AG04449 (cell line): ENCODE data around the gene CREB3L2.

Experiments used
- CTCF ChIA-PET: fragments of 350-600 bp; formaldehyde crosslinking; extraction: SDS; loops from one replicate; lab custom pipeline; 2021; ENCODE audit warnings: antibody characterized with exemption; lab: Yijun Ruan, JAX
- POLR2A ChIA-PET: fragments of 400-600, 350-600 bp; formaldehyde crosslinking; extraction: SDS; loops from one replicate; lab custom pipeline; 2020; ENCODE audit warnings: antibody characterized with exemption, inconsistent platforms; lab: Yijun Ruan, JAX
- DNase-seq: peaks from one replicate; pipeline ENCODE4 v3.0.0-alpha.2; 2010; ENCODE audit warnings: low read depth, low spot score
- H3K4me3 ChIP-seq: 2 replicates; pipeline ENCODE4 v1.5.1; 2011; ENCODE audit warnings: low read depth, mild to moderate bottlenecking, control low read depth, low read length
- CTCF ChIP-seq: IDR thresholded peaks from one replicate; pipeline ENCODE4 v1.5.1; 2011; ENCODE audit warnings: mild to moderate bottlenecking, moderate library complexity, low read length, control low read depth, inconsistent platforms; ENCODE audit not compliant: insufficient read depth; ENCODE audit errors: missing control alignments

CREB3L2 gene

GRCh38 chr7:137886746-137887145 is 115.1 kb downstream of the CREB3L2 start:
- CTCF ChIA-PET, result interaction anchor here (1.3 to 5.6 kb wide), 3 partner anchors 13 to 230 kb away, joined by 3 to 43 read pairs (median 9); partner anchors contain the start of gene CREB3L2
- no peak overlapping the region for H3K4me3 ChIP-seq
- peak; percentile 54 for DNase-seq
- POLR2A ChIA-PET, result no interaction called here
- no peak for TF ChIP-seq CTCF

- H3K4me3 ChIP-seq, result no peak overlapping the region
- TF ChIP-seq CTCF, result no peak
- DNase-seq, result no peak
- ChIA-PET POLR2A (no interaction called here), CTCF (interaction anchor here (1.3 to 7.4 kb wide), 5 partner anchors 14 to 230 kb away, joined by 3 to 55 read pairs (median 9); partner anchors contain the start of gene CREB3L2)
Measured at GRCh38 chr7:137886281-137886680, 115.6 kb downstream of the CREB3L2 start.

- ChIA-PET CTCF (interaction anchor here (1.2 to 7.4 kb wide), 6 partner anchors 12 to 280 kb away, joined by 3 to 55 read pairs (median 5); partner anchors contain the start of gene CREB3L2), POLR2A (no interaction called here)
- no peak for TF ChIP-seq CTCF
- no peak overlapping the region for H3K4me3 ChIP-seq
- DNase-seq, result no peak
Measured at GRCh38 chr7:137885678-137886077, 116.2 kb downstream of the CREB3L2 start.

- POLR2A ChIA-PET, result interaction anchor here (1.1 to 1.6 kb wide), 4 partner anchors 32 to 215 kb away, joined by 3 to 9 read pairs (median 5); no protein-coding TSS in a partner anchor
- CTCF ChIA-PET, result interaction anchor here (1.1 to 7.4 kb wide), 5 partner anchors 11 to 227 kb away, joined by 3 to 55 read pairs (median 3); partner anchors contain the start of gene CREB3L2
Measured at GRCh38 chr7:137882806-137883205, 119.1 kb downstream of the CREB3L2 start.

GRCh38 chr7:137882261-137882668 is 119.6 kb downstream of the CREB3L2 start:
- POLR2A ChIA-PET, result interaction anchor here (0.8 to 1.6 kb wide), 10 partner anchors 8 to 218 kb away, joined by 3 to 9 read pairs (median 4); no protein-coding TSS in a partner anchor

More at GRCh38 chr7:137882806-137883205, 119.1 kb downstream of the CREB3L2 start:
- TF ChIP-seq CTCF, result no peak
- no peak overlapping the region for H3K4me3 ChIP-seq
- DNase-seq, result no peak

More at GRCh38 chr7:137882261-137882668, 119.6 kb downstream of the CREB3L2 start:
- H3K4me3 ChIP-seq, result no peak overlapping the region
- CTCF ChIA-PET, result interaction anchor here (1.1 to 7.4 kb wide), 5 partner anchors 12 to 226 kb away, joined by 3 to 55 read pairs (median 3); partner anchors contain the start of gene CREB3L2
- peak; percentile 98 for DNase-seq
- no peak for TF ChIP-seq CTCF
